Sigmoid colon (tissue), 3 donors: ENCODE measurements around the gene NOX4.

Experiments used
- CTCF ChIP-seq, 4 experiments: fragments of 450-650 bp in 3 of 4; fragments of 200-600 bp in 1 of 4; IDR thresholded peaks; one replicate each; pipeline ENCODE4 v1.5.1; 2016 to 2019; ENCODE audit warnings: antibody characterized with exemption in 4 of 4, mild to moderate bottlenecking in 3 of 4, moderate library complexity in 2 of 4
- POLR2A ChIP-seq, 2 donors: fragments of 450-650 bp; IDR thresholded peaks; one replicate each; pipeline ENCODE4 v1.6.1; 2016; ENCODE audit warnings: antibody characterized with exemption in 2 of 2, mild to moderate bottlenecking in 2 of 2, moderate library complexity in 2 of 2

GRCh38 chr11:89441606-89442005, 49.6 kb downstream of the NOX4 start:
- TF ChIP-seq CTCF (IDR thresholded peaks at IDR 0.05), result no peak
- no peak for TF ChIP-seq POLR2A (IDR thresholded peaks at IDR 0.05)
